ENCODE data around the gene MSH5.
A peak's percentile ranks its signal among the peaks of the same experiment; 100 is the strongest.

Gene MSH5

GRCh38 chr6:31775633-31776484 is 36.1 kb downstream of the MSH5 start:
- no peak for TF ChIP-seq CTCF (conservative IDR thresholded peaks at IDR 0.05; ENCODE audit: low read depth, low read length)
- H3K4me3 ChIP-seq (ENCODE audit: low read length), result no peak overlapping the region
- no peak for DNase-seq (ENCODE audit: low read depth)

DNA sequence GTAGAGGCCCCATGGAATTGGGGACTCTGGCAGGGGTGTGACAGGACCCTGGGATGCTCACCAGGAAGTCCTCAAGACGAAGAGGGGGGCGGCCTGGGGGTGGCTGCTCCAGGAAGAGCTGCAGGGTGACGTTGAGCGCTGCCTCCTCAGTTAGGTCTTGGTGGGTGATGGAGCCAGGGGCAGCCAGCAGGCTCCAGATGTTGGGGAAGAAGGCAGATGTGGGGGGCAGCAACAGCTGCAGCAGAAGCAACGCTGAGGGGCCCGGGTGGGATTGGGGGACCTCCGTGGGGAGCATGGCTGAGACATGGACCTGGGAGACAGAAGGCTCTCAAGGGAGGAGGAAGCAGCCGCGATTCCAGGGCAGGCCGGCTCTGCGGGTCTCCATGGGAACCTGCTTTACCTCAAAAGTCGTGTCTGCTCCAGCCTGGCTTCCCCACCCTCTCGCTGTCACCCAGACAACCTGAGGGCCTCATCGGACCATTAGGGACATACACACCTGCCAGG is 36.7 kb downstream of the MSH5 start:
- no peak for TF ChIP-seq CTCF (conservative IDR thresholded peaks at IDR 0.05; ENCODE audit: low read depth, low read length)
- H3K4me3 ChIP-seq (ENCODE audit: low read length), result no peak overlapping the region
- DNase-seq (ENCODE audit: low read depth), result no peak

- H3K4me3 ChIP-seq (ENCODE audit: low read length), result no peak within 1 kb of the TSS
- TF ChIP-seq CTCF (conservative IDR thresholded peaks at IDR 0.05; ENCODE audit: low read depth, low read length), result no peak
- peak; percentile 72 for DNase-seq (ENCODE audit: low read depth)
These were observed 37.3 kb downstream of the MSH5 start, which contains the start of gene VWA7 for GRCh38 chr6:31776989-31777666. VWA7 (minus strand) TSS chr6:31777328; CDS start chr6:31776779, 549 bp downstream.

DNA sequence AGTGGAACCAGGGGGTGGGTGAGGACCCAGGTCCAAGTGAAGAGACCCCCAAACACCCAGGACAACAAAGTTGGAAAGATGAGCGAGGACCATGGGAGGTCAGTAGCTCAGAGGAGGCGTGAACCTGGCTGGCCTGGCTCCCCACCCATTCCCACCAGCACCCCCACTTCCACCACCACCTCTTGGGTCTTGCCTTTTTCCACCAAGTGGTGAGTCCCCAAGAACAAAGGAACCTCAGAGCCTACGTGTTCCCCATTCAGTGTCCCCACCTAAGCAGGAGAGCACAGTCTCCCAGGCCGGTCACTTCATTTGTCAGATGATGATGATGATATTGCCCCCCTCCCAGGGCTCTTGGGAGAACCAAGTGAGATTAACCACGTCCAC is 37.9 kb downstream of the MSH5 start:
- no peak for TF ChIP-seq CTCF (conservative IDR thresholded peaks at IDR 0.05; ENCODE audit: low read depth, low read length)
- no peak overlapping the region for H3K4me3 ChIP-seq (ENCODE audit: low read length)
- no peak for DNase-seq (ENCODE audit: low read depth)

DNA sequence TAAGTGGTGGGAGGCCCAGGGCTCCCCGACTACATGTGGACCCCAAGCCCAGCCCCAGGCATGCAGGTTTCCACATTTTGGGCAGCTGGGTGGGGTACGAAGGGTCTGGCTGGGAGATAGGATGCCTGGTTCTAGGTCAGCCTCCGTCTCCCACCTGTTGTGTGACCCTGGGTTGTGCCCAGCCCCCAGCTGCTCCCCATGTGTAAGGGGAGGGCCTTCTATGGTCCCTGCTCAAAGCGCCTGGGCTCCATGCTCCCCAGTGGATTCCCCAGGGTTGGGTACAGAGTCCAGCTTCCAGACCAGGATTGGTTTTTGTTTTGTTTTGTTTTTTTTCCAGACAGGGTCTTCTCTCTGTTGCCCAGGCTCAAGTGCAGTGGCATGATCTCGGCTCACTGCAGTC is 38.4 kb downstream of the MSH5 start:
- H3K4me3 ChIP-seq (ENCODE audit: low read length), result no peak overlapping the region
- no peak for TF ChIP-seq CTCF (conservative IDR thresholded peaks at IDR 0.05; ENCODE audit: low read depth, low read length)
- no peak for DNase-seq (ENCODE audit: low read depth)

DNA sequence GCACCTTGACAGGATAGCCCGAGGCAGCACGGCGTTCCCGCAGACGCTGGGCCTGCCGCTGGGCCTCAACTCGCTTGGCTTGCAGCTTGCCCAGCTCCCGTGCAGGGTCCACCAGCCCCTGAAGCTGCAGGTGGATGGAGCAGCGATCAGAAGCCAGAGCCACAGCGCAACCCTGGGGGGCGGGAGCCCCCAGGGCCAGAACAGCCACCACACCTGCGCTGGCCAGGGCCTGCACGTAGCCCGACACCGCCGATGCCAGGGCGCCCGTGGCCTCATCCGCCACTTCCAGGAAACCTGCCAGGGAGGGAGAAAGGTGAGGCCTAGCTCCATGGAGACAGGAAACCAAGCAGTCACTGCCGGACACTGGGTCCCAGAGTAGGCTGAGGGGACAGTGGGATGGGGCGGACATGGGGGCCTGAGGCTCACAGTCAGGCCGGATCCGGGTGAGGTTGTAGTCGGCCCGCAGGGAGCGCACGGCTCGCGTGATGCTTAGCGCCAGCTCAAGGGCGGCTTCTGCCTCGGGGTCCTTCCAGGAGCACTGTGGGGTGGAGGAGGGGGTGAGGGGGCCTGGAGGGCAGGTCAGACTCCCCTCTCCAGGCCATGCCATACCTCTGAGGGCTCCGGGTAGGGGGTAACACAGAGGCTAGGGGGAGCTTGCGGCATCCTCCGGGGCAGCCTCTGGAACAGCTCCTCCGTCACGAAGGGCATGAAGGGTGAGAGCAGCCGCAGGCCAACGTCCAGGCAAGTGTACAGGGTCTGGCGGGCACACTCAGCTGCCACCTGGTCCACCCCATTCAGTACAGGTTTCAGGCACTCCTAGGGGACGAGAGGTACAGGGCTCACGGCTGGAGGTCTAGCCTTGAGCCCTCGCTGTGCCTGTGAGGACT is 39.4 kb downstream of the MSH5 start:
- no peak for DNase-seq (ENCODE audit: low read depth)
- no peak overlapping the region for H3K4me3 ChIP-seq (ENCODE audit: low read length)
- no peak for TF ChIP-seq CTCF (conservative IDR thresholded peaks at IDR 0.05; ENCODE audit: low read depth, low read length)
